T-cell (primary cell): ENCODE results near the gene RBFOX1. TPM values are rescaled to one million over a fixed set of nuclear protein-coding genes. Genes with fewer than 3 reads are reported as not detected.

ENCODE experiments used
- ATAC-seq, 4 experiments: fragments of 200-7000 bp in 3 of 4; fragments of 150-1000 bp in 1 of 4; cut with Tn5 transposase; replicated peaks in 1 of 4; 1 replicate in 3 of 4; 2 replicates in 1 of 4; pipeline ENCODE4 v1.10.0; 2021; ENCODE audit warnings: moderate library complexity in 3 of 4, mild to moderate bottlenecking in 2 of 4, moderate number of reproducible peaks in 1 of 4
- CTCF ChIA-PET, 2 donors: fragments of 300-600 bp; sonication (Branson Sonifier 250); formaldehyde crosslinking; loops; one replicate each; lab custom pipeline; 2022; ENCODE audit warnings: antibody characterized with exemption in 2 of 2; lab: Charles Lee
- POLR2A ChIA-PET, 2 donors: fragments of 300-600 bp; sonication (Branson Sonifier 250); formaldehyde crosslinking; loops; one replicate each; lab custom pipeline; 2022; ENCODE audit warnings: antibody characterized with exemption in 2 of 2; lab: Charles Lee
- DNase-seq, 35 experiments: peaks; one replicate each; pipeline versions ENCODE4 v3.0.0 to v3.0.0-alpha.2; 2013 to 2023
- H3K27ac ChIP-seq: one replicate; pipeline ENCODE4 v1.5.1; 2013; ENCODE audit warnings: low read length
- H3K27me3 ChIP-seq, 2 experiments: replicated peaks in 1 of 2; 1 replicate in 1 of 2; 2 replicates in 1 of 2; pipeline versions ENCODE4 v1.6.1 to v1.7.0; 2013; ENCODE audit warnings: low read length in 1 of 2, mixed read lengths in 1 of 2; ENCODE audit not compliant: control insufficient read depth in 2 of 2, insufficient read depth in 2 of 2; ENCODE audit errors: extremely low read depth in 1 of 2
- H3K36me3 ChIP-seq, 2 donors: 1 replicate in 1 of 2; 2 replicates in 1 of 2; pipeline versions ENCODE4 v1.6.1 to v1.7.0; 2013; ENCODE audit warnings: low read length in 1 of 2; ENCODE audit not compliant: control insufficient read depth in 2 of 2, insufficient read depth in 1 of 2; ENCODE audit errors: extremely low read depth in 1 of 2
- H3K4me1 ChIP-seq, 2 experiments: 1 replicate in 1 of 2; 2 replicates in 1 of 2; pipeline versions ENCODE4 v1.6.1 to v1.7.0; 2013; ENCODE audit warnings: low read length in 2 of 2, mixed read lengths in 1 of 2; ENCODE audit not compliant: insufficient read depth in 2 of 2, control insufficient read depth in 1 of 2; ENCODE audit errors: extremely low read depth in 1 of 2
- H3K4me3 ChIP-seq, 2 donors: 1 replicate in 1 of 2; 2 replicates in 1 of 2; pipeline versions ENCODE4 v1.5.1 to v1.7.0; 2013; ENCODE audit warnings: mild to moderate bottlenecking in 2 of 2, low read length in 1 of 2, moderate library complexity in 1 of 2; ENCODE audit not compliant: control insufficient read depth in 1 of 2; ENCODE audit errors: extremely low read depth in 1 of 2
- H3K9me3 ChIP-seq: 2 replicates; pipeline ENCODE4 v1.7.0; 2013
- H3K27ac Mint-ChIP-seq, 2 donors: one replicate each; pipeline ENCODE4 v1.8.0; 2020 to 2021; ENCODE audit warnings: mild to moderate bottlenecking in 2 of 2, mixed read lengths in 2 of 2
- H3K27me3 Mint-ChIP-seq, 2 donors: one replicate each; pipeline ENCODE4 v1.8.0; 2021 to 2022; ENCODE audit warnings: mixed read lengths in 2 of 2
- H3K36me3 Mint-ChIP-seq: one replicate; pipeline ENCODE4 v1.8.0; 2021; ENCODE audit warnings: mixed read lengths
- H3K4me1 Mint-ChIP-seq, 3 donors: one replicate each; pipeline ENCODE4 v1.8.0; 2020 to 2022; ENCODE audit warnings: mixed read lengths in 3 of 3, mild to moderate bottlenecking in 1 of 3
- H3K4me3 Mint-ChIP-seq, 3 donors: one replicate each; pipeline ENCODE4 v1.8.0; 2020 to 2022; ENCODE audit warnings: mild to moderate bottlenecking in 3 of 3, mixed read lengths in 3 of 3, moderate library complexity in 3 of 3
- H3K9me3 Mint-ChIP-seq, 3 donors: one replicate each; pipeline ENCODE4 v1.8.0; 2020 to 2022; ENCODE audit warnings: mixed read lengths in 3 of 3
- WGBS: methylation state at CpG from one replicate; pipeline ENCODE4 v1.1.5; 2013; ENCODE audit warnings: missing lambda C conversion rate; ENCODE audit not compliant: insufficient coverage; 5-methylcytosine and 5-hydroxymethylcytosine counted together
- total RNA-seq, 35 experiments: library from RNA in 6 of 35; stranded (reverse) in 6 of 35; fragments of 120-200 nt in 1 of 35; gene quantifications; one replicate each; pipeline versions ENCODE4 v1.2.1 to v1.2.4 and lab custom pipeline; 2013 to 2026

The RBFOX1 gene
- total RNA-seq (not detected), total RNA-seq (lab: John Stamatoyannopoulos, UW) (0 to 0.25 (median 0) reads per million in 29 experiments)
- total RNA-seq (2013), result not detected

DNA sequence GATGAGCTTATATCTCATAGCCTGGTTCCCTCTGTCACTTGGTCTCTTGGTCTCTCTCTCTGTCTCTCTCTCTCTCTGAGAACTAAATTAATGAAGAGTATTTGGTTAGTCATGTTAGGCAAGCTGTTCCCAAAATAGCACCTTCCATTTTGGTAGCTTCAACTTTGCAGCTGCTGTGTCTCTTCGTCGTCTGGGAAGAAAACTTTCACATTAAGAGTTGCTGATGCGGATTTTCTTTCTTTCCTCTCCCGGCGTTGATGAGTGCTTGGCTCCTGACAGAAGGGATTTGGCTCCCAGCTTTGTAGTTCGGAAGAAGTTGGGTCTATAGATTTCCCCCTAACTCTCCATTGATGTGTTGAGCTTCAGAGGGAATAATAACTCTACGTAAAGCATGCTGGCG is at the start of gene RBFOX1:
Gene RBFOX1 (plus strand): TSS at position 235 of the 400 bp plus-strand sequence.
- Histone ChIP-seq H3K4me1 (no peaks in the 10 kb centered on the region), H3K9me3 (no peaks in the 10 kb centered on the region), H3K4me3 (no peak within 1 kb of the TSS), H3K27ac (no peak within 1 kb of the TSS), H3K36me3 (no peaks in the 10 kb centered on the region), H3K27me3 (no peaks in the 10 kb centered on the region)
- H3K36me3 Mint-ChIP-seq, result no peaks in the 10 kb centered on the region
- ATAC-seq (no peak), DNase-seq (no peak)
- CTCF ChIA-PET, result no interaction called here
- H3K9me3 Mint-ChIP-seq, result peaks cover 7 to 23% (median 10%) of the 10 kb centered on the region in 3 donors
- H3K4me1 Mint-ChIP-seq, result no peaks in the 10 kb centered on the region
- 83% methylated on average over 2 of the region's 8 CpGs for WGBS
- no peak within 1 kb of the TSS for H3K4me3 Mint-ChIP-seq
- POLR2A ChIA-PET, result no interaction called here
- no peak within 1 kb of the TSS for H3K27ac Mint-ChIP-seq
- no peaks in the 10 kb centered on the region for H3K27me3 Mint-ChIP-seq

DNA sequence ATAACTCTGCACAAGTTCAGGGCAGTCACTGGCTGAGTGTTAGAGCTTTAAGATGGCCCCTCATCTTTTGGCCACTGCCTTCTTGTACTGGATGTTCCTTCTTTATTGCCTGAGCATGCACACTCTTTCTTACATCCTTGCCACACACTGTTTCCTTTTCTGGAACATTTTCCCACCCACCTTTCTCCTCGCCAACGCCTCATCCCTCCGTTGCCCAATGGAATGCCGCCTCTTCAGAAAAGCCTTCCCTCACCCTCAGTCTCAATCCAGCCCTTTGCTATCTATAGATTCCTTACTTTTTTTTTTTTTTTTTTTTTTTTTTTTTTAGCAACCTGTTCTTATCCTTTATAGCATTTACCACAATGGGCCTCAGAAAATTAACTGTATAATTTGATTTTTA is 47.9 kb upstream of the RBFOX1 start:
- Histone ChIP-seq H3K9me3 (peaks cover 4% of the 10 kb centered on the region), H3K36me3 (no peaks in the 10 kb centered on the region), H3K27me3 (no peaks in the 10 kb centered on the region), H3K4me1 (no peaks in the 10 kb centered on the region), H3K4me3 (no peak overlapping the region), H3K27ac (no peak overlapping the region)
- no peak for ATAC-seq
- POLR2A ChIA-PET, result no interaction called here
- Mint-ChIP-seq H3K27me3 (no peaks in the 10 kb centered on the region), H3K9me3 (peaks cover 17 to 22% (median 20%) of the 10 kb centered on the region in 3 donors), H3K27ac (no peak overlapping the region), H3K4me3 (no peak overlapping the region), H3K4me1 (no peaks in the 10 kb centered on the region), H3K36me3 (no peaks in the 10 kb centered on the region)
- no peak for DNase-seq
- WGBS, result 87% methylated on average over 4 of the region's 4 CpGs
- CTCF ChIA-PET, result no interaction called here

DNA sequence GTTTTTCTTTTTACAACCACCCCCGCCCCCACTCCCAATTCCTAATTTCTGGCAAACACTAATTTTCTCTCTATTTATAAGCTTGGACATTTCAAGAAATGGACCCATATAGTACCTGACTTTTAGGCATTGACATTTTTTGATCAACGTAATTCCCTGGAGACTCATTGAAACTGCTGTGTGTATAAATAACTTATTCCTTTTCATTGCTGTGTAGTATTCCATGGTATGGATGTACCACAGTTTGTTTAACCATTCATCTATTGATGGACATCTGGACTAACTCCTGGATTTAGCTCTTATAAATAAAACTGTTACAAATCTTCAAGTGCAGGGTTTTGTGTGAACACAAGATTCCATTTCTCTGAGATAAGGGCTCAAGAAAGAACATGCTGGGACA is 47.1 kb upstream of the RBFOX1 start:
- ChIA-PET CTCF (no interaction called here), POLR2A (no interaction called here)
- H3K36me3 Mint-ChIP-seq, result no peaks in the 10 kb centered on the region
- 71% methylated on average over 1 of the region's 2 CpGs for WGBS
- H3K9me3 Mint-ChIP-seq, result peaks cover 17 to 22% (median 20%) of the 10 kb centered on the region in 3 donors
- Histone ChIP-seq H3K36me3 (no peaks in the 10 kb centered on the region), H3K9me3 (peaks cover 4% of the 10 kb centered on the region), H3K4me3 (no peak overlapping the region), H3K27me3 (no peaks in the 10 kb centered on the region), H3K4me1 (no peaks in the 10 kb centered on the region), H3K27ac (no peak overlapping the region)
- no peak for ATAC-seq
- H3K4me1 Mint-ChIP-seq, result no peaks in the 10 kb centered on the region
- DNase-seq, result no peak
- H3K27ac Mint-ChIP-seq, result no peak overlapping the region
- no peaks in the 10 kb centered on the region for H3K27me3 Mint-ChIP-seq
- H3K4me3 Mint-ChIP-seq, result no peak overlapping the region

DNA sequence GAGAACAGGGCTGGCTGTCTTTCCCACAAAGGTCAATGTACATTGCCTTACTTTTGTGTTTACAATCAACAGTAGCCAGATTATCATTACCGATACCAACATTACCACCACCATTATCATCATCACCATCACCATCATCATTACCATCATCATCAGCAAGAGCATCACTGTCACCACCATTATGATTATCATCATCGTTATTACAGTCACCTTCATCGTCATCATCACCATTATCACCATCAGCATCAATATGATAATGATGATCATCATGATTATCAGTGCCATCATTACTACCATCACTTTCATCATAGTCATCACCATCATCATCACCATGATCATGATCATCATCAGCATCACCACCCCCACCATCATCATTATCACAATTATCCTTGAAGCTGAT is 43.3 kb upstream of the RBFOX1 start:
- Histone ChIP-seq H3K4me3 (no peak overlapping the region), H3K9me3 (peaks cover 4% of the 10 kb centered on the region), H3K4me1 (no peaks in the 10 kb centered on the region), H3K27me3 (no peaks in the 10 kb centered on the region), H3K36me3 (no peaks in the 10 kb centered on the region), H3K27ac (no peak overlapping the region)
- POLR2A ChIA-PET, result no interaction called here
- Mint-ChIP-seq H3K4me1 (no peaks in the 10 kb centered on the region), H3K27ac (no peak overlapping the region), H3K27me3 (no peaks in the 10 kb centered on the region), H3K9me3 (peaks cover 18 to 27% (median 25%) of the 10 kb centered on the region in 3 donors), H3K4me3 (no peak overlapping the region), H3K36me3 (no peaks in the 10 kb centered on the region)
- no peak for ATAC-seq
- 89% methylated on average over 3 of the region's 3 CpGs for WGBS
- CTCF ChIA-PET, result no interaction called here
- no peak for DNase-seq

DNA sequence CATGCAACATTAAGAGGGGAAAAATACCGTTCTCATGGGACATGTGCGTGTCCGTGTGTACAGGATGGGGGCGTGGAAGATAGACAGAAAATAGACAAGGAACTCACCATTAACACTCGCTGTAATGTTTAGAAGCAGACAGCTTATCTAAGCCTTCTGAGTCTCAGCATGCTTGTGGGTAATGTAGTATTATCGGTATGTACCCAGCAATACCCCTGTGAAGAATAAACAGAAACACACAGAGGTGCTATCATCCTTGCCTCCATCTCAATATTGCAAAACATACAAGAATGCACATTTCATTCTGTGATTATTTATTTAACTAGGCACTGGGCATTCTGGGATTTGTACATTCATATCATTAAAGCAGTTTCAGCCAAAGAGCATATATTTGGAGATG is 42.0 kb upstream of the RBFOX1 start:
- WGBS, result no CpG with 5 or more reads among the region's 6 CpGs
- no peak for ATAC-seq

DNA sequence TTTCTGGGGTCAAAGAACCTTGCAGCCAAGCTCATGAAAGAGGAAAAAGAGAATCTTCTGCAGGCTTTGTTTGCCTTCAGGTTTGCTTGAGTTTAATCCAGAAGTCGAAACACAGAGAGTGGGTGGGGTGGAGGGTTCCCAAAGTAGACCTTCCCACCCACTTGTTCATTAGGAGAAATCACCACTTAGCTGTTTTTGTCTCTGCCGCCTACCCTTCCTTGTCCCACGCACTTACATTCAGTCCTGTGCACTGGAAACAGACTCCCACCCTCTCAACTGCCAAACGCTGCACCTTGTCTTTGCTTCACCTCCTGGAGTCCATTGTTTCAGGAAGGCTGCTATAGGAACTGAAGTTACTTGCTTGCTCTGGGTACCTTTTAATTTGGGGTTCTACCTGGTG is 38.6 kb upstream of the RBFOX1 start:
- Mint-ChIP-seq H3K9me3 (peaks cover 9 to 22% (median 20%) of the 10 kb centered on the region in 3 donors), H3K27ac (no peak overlapping the region), H3K4me1 (no peaks in the 10 kb centered on the region), H3K4me3 (no peak overlapping the region), H3K36me3 (no peaks in the 10 kb centered on the region), H3K27me3 (no peaks in the 10 kb centered on the region)
- no peak for ATAC-seq
- no peaks in the 10 kb centered on the region for H3K36me3 ChIP-seq
- 78% methylated on average over 3 of the region's 4 CpGs for WGBS
- H3K9me3 ChIP-seq, result no peaks in the 10 kb centered on the region
- POLR2A ChIA-PET, result no interaction called here
- no peak overlapping the region for H3K27ac ChIP-seq
- H3K4me3 ChIP-seq, result no peak overlapping the region
- CTCF ChIA-PET, result no interaction called here
- DNase-seq, result no peak
- H3K27me3 ChIP-seq, result no peaks in the 10 kb centered on the region
- no peaks in the 10 kb centered on the region for H3K4me1 ChIP-seq

More for the DNA sequence above, 42.0 kb upstream of the RBFOX1 start:
- Mint-ChIP-seq H3K4me1 (no peaks in the 10 kb centered on the region), H3K27ac (no peak overlapping the region), H3K4me3 (no peak overlapping the region), H3K36me3 (no peaks in the 10 kb centered on the region), H3K27me3 (no peaks in the 10 kb centered on the region), H3K9me3 (peaks cover 14 to 23% (median 22%) of the 10 kb centered on the region in 3 donors)
- H3K27ac ChIP-seq, result no peak overlapping the region
- H3K27me3 ChIP-seq, result no peaks in the 10 kb centered on the region
- H3K4me3 ChIP-seq, result no peak overlapping the region
- ChIA-PET CTCF (no interaction called here), POLR2A (no interaction called here)
- no peaks in the 10 kb centered on the region for H3K36me3 ChIP-seq
- no peaks in the 10 kb centered on the region for H3K4me1 ChIP-seq
- peaks cover 3% of the 10 kb centered on the region for H3K9me3 ChIP-seq
- DNase-seq, result no peak
